Mucosa of rectum (tissue), 2 donors: ENCODE results near the gene ADAM15.

Experiments used
- H3K27ac ChIP-seq, 2 donors: one replicate each; pipeline ENCODE4 v1.7.0; 2013; ENCODE audit warnings: inconsistent platforms in 2 of 2, low read depth in 2 of 2, low read length in 2 of 2
- H3K27me3 ChIP-seq, 2 donors: one replicate each; pipeline ENCODE4 v1.7.0; 2013; ENCODE audit warnings: low read length in 2 of 2; ENCODE audit not compliant: control insufficient read depth in 2 of 2, insufficient read depth in 2 of 2
- H3K36me3 ChIP-seq, 2 donors: one replicate each; pipeline ENCODE4 v1.7.0; 2013; ENCODE audit warnings: low read length in 2 of 2; ENCODE audit not compliant: control insufficient read depth in 2 of 2, insufficient read depth in 2 of 2
- H3K4me1 ChIP-seq, 2 donors: one replicate each; pipeline ENCODE4 v1.7.0; 2013; ENCODE audit warnings: low read length in 2 of 2, mild to moderate bottlenecking in 1 of 2; ENCODE audit not compliant: control insufficient read depth in 2 of 2, insufficient read depth in 2 of 2
- H3K4me3 ChIP-seq, 2 donors: one replicate each; pipeline ENCODE4 v1.7.0; 2013; ENCODE audit warnings: low read length in 2 of 2
- H3K9ac ChIP-seq, 2 donors: one replicate each; pipeline ENCODE4 v1.7.0; 2013; ENCODE audit warnings: low read length in 2 of 2, low read depth in 1 of 2, mild to moderate bottlenecking in 1 of 2
- H3K9me3 ChIP-seq, 2 donors: one replicate each; pipeline ENCODE4 v1.7.0; 2013; ENCODE audit warnings: low read length in 2 of 2; ENCODE audit not compliant: control insufficient read depth in 2 of 2
- donor health status: healthy.
- donor health status: Normal muscosa, but diverticular disease.

The ADAM15 gene, protein sequence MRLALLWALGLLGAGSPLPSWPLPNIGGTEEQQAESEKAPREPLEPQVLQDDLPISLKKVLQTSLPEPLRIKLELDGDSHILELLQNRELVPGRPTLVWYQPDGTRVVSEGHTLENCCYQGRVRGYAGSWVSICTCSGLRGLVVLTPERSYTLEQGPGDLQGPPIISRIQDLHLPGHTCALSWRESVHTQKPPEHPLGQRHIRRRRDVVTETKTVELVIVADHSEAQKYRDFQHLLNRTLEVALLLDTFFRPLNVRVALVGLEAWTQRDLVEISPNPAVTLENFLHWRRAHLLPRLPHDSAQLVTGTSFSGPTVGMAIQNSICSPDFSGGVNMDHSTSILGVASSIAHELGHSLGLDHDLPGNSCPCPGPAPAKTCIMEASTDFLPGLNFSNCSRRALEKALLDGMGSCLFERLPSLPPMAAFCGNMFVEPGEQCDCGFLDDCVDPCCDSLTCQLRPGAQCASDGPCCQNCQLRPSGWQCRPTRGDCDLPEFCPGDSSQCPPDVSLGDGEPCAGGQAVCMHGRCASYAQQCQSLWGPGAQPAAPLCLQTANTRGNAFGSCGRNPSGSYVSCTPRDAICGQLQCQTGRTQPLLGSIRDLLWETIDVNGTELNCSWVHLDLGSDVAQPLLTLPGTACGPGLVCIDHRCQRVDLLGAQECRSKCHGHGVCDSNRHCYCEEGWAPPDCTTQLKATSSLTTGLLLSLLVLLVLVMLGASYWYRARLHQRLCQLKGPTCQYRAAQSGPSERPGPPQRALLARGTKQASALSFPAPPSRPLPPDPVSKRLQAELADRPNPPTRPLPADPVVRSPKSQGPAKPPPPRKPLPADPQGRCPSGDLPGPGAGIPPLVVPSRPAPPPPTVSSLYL

DNA sequence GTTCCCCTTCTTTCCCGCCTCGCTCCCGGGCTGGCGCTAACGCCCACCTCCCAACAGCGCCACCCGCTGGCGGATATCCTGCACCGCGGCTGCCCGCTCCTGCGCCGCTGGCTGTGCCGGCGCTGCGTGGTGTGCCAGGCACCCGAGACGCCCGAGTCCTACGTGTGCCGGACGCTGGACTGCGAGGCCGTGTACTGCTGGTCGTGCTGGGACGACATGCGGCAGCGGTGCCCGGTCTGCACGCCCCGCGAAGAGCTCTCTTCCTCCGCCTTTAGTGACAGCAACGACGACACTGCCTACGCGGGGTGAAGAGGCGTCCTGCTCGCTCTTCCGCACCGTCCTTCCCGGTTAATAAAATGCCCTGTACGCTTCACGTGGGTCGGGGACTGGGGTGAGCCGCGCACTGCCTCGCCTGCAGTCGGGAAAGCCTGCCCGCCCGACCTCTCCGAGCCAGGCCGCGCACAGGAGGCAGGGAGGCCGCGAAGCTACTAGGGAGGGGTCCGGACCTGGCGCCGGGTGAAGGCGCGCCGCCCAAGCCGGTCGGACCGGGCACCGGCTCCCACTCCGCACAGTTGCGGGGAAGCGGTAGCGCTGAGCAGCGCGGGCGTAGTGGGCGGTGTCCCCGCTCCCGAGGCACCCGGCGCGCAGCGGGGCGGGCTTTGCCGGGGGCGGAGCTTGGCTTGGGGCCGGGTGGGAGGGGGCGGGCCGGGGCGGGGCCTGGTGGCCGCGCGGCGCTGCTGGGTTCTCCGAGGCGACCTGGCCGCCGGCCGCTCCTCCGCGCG lies at the start of gene ADAM15:
Gene ADAM15, plus strand, starts transcription at position 757 of the 782 bp plus-strand sequence. CDS start 71 bp downstream, outside the sequence.
- Histone ChIP-seq H3K4me1 (peaks cover 34 to 37% of the 10 kb centered on the region in 2 donors), H3K9me3 (no peaks in the 10 kb centered on the region), H3K27me3 (no peaks in the 10 kb centered on the region), H3K4me3 (peak within 1 kb of the TSS; percentile 83 to 85), H3K27ac (peak within 1 kb of the TSS; percentile 94 to 97), H3K9ac (peak within 1 kb of the TSS; percentile 93 to 94), H3K36me3 (peaks cover 11 to 13% of the 10 kb centered on the region in 2 donors)

DNA sequence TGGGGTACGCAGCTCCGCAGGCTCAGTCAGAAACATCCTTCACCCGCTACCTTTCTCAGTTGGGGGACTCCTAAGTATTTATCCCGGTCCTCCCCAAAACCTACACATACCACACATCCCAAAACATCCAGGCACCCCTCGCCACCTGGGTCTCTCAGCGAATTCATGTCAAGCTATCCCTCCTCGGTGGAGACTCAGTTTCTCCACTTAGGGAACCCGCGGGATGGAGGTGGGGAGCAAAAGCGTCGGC lies 49.8 kb upstream of the ADAM15 start:
- Histone ChIP-seq H3K4me1 (peaks cover 30 to 38% of the 10 kb centered on the region in 2 donors), H3K27ac (peak overlapping the region; percentile 99)

DNA sequence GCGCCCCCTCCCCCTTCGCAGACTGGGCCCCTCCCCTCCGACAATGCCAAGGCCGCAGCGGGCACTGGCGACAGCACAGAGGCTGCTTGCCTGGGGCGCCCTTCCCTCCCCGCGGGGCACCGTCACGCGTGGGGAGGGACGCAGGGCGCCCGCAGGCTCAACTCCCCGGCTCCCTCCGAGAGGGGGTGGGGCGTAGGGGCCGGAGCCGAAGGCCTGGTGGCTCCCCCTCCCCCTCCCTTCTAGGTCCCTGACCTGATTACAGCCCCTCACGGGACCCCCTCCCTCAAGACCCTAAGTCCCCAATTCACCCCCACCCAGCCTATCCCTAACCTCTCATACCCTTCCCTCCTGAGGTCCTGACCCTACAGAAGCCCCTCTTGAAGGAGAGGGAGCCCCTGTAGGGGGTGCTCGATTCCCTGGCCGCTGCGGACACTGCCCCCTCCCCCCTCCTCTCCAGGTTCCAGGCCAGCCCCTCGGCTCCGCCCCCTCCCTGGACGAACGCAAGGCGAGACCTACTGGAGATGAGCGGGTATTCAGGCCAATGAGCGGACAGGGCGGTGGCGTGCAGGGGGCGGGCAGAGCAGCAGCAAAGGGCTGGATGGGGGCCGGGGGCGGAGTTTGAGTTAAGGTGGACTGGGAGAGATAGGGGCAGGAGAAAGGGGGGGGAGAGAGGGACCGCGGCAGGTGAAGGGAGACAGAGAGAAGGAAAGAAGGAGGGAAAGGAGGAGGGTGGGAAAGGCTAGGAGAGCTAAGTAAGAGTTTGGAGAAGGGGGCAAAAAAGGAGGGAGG lies 49.2 kb upstream of the ADAM15 start:
- Histone ChIP-seq H3K4me1 (peaks cover 35 to 43% of the 10 kb centered on the region in 2 donors), H3K4me3 (peak overlapping the region; percentile 87 to 88), H3K9ac (peak overlapping the region; percentile 89 to 93), H3K27ac (peak overlapping the region; percentile 99), H3K27me3 (no peaks in the 10 kb centered on the region), H3K36me3 (peaks cover 0 to 3% of the 10 kb centered on the region in 2 donors), H3K9me3 (no peaks in the 10 kb centered on the region)

More for the DNA sequence above, 49.8 kb upstream of the ADAM15 start:
- Histone ChIP-seq H3K9ac (peak overlapping the region; percentile 89 to 93), H3K27me3 (no peaks in the 10 kb centered on the region), H3K4me3 (peak overlapping the region; percentile 87 to 88), H3K36me3 (peaks cover 0 to 3% of the 10 kb centered on the region in 2 donors), H3K9me3 (no peaks in the 10 kb centered on the region)

DNA sequence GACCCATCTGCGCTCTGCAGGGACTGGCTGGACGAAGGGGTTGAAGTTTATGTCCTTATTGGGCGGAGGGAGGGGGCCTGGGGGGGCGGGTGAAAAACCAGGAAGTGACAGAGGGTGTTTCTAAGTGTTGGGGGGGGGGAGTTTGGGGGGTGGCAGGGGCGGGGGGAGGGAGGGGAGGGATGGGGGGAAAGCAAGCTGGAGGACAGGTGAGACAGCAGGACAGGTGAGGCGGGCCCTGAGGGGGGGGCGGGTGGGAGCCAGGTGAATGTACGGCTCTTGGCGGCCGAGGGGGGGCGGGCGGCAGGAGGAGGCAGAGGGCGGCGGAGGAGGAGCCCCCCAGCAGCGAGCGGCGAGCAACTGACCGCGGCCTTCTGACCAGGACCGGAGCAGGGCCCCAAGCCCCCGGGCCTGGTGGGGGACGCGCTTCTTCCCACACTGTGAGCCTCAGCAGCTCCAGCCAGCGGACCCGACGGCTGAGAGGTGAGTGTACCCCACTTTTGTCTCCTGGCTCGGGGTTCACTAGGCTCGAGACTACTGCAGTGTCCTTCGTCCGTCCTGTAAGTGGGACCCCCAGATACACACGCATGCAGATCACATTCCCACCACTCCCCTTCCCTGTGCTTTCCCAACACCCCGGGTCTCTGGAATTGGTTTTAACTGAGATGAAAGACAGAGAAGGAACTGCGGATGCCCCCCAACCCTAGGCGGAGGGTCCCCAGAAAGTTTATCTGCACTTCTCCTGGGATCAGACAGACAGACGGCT lies 48.5 kb upstream of the ADAM15 start, which contains the start of gene ZBTB7B:
Gene ZBTB7B, plus strand, starts transcription at position 339 of the 763 bp plus-strand sequence. CDS start 11,859 bp downstream, outside the sequence.
- Histone ChIP-seq H3K4me3 (peak within 1 kb of the TSS; percentile 95 to 100), H3K9me3 (no peaks in the 10 kb centered on the region), H3K4me1 (peaks cover 43 to 51% of the 10 kb centered on the region in 2 donors), H3K27ac (peak within 1 kb of the TSS; percentile 99), H3K27me3 (no peaks in the 10 kb centered on the region), H3K36me3 (peaks cover 0 to 3% of the 10 kb centered on the region in 2 donors), H3K9ac (peak within 1 kb of the TSS; percentile 100)

DNA sequence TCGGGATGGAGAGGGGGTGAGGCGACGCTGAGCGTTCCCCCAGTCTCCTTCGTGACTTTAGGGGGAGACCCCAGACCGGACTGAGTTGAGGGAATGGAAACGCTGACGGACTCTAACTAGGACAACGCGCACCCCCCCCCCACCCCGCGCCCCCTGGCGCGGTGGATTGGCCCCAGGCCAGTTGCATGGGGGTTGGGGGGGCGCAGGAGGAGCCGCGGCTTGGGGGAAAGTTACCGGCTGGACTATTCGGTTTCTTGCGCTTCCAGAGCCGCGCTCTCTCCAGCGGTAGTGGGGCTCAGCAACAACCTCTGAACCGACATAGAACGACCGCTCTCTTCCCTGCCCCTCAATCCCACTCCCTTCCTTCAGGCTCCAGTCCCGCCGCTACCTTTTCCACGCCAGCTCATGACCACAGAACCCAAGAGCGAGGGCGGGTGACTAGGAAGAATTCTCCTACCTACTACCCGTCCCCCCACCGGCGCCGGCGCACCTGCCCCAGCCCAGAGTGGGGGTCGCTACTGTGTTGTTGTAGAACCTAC lies 47.8 kb upstream of the ADAM15 start:
- Histone ChIP-seq H3K9ac (peak overlapping the region; percentile 100), H3K4me3 (peak overlapping the region; percentile 95 to 100), H3K9me3 (no peaks in the 10 kb centered on the region), H3K36me3 (peaks cover 0 to 3% of the 10 kb centered on the region in 2 donors), H3K4me1 (peaks cover 48 to 57% of the 10 kb centered on the region in 2 donors), H3K27me3 (no peaks in the 10 kb centered on the region), H3K27ac (peak overlapping the region; percentile 98 to 99)

DNA sequence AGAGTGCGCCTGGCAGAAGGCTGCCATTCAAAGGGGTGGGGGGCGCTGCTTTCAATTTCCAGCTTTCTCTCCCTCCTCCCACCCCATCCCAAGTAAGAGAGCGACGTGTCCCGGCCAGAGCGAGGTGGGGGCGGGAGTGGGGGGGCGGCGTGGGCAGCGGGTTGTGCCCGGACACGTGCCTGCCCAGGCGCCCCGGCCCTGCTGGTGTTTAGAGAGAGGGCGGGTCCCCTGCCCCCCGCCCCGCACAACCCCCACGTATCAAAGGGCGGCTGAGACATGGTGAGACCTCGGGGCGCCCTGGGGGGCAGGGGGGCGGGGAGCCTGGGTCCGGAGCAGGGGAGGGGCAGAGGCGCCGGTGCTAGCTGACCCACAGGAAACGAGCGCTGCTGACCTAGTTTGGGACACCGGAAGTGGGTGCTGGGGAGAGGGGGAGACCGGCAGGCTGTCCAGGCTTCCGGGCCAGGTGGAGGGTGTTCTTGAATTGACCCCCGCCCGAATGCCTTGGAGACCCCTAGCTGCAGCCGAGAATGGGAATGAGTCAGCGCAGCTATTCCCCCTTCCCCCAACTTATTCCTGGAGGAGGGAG lies 47.3 kb upstream of the ADAM15 start:
- Histone ChIP-seq H3K36me3 (peaks cover 0 to 3% of the 10 kb centered on the region in 2 donors), H3K4me1 (peaks cover 48 to 58% of the 10 kb centered on the region in 2 donors), H3K9ac (peak overlapping the region; percentile 100), H3K27me3 (no peaks in the 10 kb centered on the region), H3K27ac (peak overlapping the region; percentile 98 to 99), H3K9me3 (no peaks in the 10 kb centered on the region), H3K4me3 (peak overlapping the region; percentile 95 to 100)

DNA sequence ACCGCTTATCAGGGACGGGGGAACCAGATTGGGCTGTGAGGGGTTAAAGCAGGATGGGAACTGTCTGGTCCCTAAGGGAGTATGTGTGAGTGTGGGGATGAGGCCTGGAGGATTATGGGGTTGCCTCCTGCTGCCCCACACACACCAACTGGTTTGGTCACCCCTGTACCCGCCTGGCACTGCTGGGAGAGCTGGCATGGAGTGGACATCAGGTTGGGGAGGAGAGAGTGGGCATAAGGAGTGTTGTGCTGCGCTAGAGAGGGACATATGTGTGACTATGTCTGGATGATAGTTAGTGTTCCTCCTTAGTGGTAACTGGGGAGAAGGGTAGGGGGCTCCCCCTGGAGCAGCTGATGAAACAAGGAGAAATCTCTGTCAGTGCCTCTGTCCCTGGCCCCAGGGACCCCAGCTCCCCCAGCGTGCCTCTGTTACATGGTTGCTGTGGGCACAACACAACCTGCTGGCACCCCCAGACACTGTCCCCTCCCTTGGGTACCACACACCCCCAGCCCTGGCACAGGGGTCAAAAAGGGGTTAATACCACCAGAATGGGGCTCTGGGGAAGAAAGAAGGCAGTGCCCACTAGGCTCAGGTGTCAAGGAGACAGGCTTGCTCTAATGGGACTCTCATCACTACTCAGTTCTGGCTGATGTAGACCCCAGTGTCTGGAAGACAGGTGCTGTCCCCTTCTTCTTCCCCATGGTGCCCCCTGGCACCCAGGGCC lies 46.6 kb upstream of the ADAM15 start:
- no peaks in the 10 kb centered on the region for H3K27me3 ChIP-seq
- H3K27ac ChIP-seq = peak overlapping the region; percentile 98 to 99
- peaks cover 47 to 60% of the 10 kb centered on the region in 2 donors for H3K4me1 ChIP-seq
- peaks cover 0 to 3% of the 10 kb centered on the region in 2 donors for H3K36me3 ChIP-seq
- peak overlapping the region; percentile 95 to 100 for H3K4me3 ChIP-seq
- H3K9ac ChIP-seq = peak overlapping the region; percentile 92 to 100
- no peaks in the 10 kb centered on the region for H3K9me3 ChIP-seq
